GM12878 (cell line): Measurements from ENCODE around the gene KTI12. TPM values are rescaled to one million over a fixed set of nuclear protein-coding genes. Genes with fewer than 3 reads are reported as not detected.

Source experiments
- ASH2L ChIP-seq: fragments of 300-600, 200-600 bp; sonication (generic); IDR thresholded peaks from 2 replicates; pipeline ENCODE4 v1.6.1; 2017; ENCODE audit warnings: low read depth, mild to moderate bottlenecking, borderline replicate concordance
- ATF7 ChIP-seq: fragments of 450-650 bp; IDR thresholded peaks from 2 replicates; pipeline ENCODE4 v1.6.1; 2016; ENCODE audit warnings: low read depth, mild to moderate bottlenecking
- BMI1 ChIP-seq: fragments of 450-650 bp; IDR thresholded peaks from 2 replicates; pipeline ENCODE4 v1.6.1; 2016; ENCODE audit warnings: mild to moderate bottlenecking, moderate library complexity, borderline replicate concordance
- CREB1 ChIP-seq: IDR thresholded peaks from 2 replicates; pipeline ENCODE4 v1.6.1; 2012; ENCODE audit warnings: low read depth, mild to moderate bottlenecking, inconsistent platforms
- E4F1 ChIP-seq: fragments of 450-650 bp; IDR thresholded peaks from 2 replicates; pipeline ENCODE4 v1.6.1; 2018; ENCODE audit warnings: borderline replicate concordance, mild to moderate bottlenecking; ENCODE audit not compliant: partially characterized antibody
- IKZF2 ChIP-seq, 2 experiments: fragments of 450-650 bp; IDR thresholded peaks; 2 replicates each; pipeline ENCODE4 v1.6.1; 2017; ENCODE audit warnings: mild to moderate bottlenecking in 2 of 2, moderate library complexity in 2 of 2
- MEF2B ChIP-seq: fragments of 450-650 bp; IDR thresholded peaks from 2 replicates; pipeline ENCODE4 v1.6.1; 2018; ENCODE audit warnings: mild to moderate bottlenecking, moderate library complexity; ENCODE audit not compliant: partially characterized antibody, poor library complexity, severe bottlenecking
- MLLT1 ChIP-seq: fragments of 450-650 bp; IDR thresholded peaks from 2 replicates; pipeline ENCODE4 v1.6.1; 2016; ENCODE audit warnings: mild to moderate bottlenecking
- MTA3 ChIP-seq: IDR thresholded peaks from 2 replicates; pipeline ENCODE4 v1.6.1; 2012; ENCODE audit warnings: low read length, inconsistent platforms, borderline replicate concordance
- NBN ChIP-seq: fragments of 450-650 bp; IDR thresholded peaks from 2 replicates; pipeline ENCODE4 v1.6.1; 2016
- NFYA ChIP-seq: IDR thresholded peaks from 2 replicates; pipeline ENCODE4 v1.6.1; 2011; ENCODE audit warnings: low read depth, mild to moderate bottlenecking, low read length, improper control_type of control experiment, borderline replicate concordance
- NR2C1 ChIP-seq: fragments of 450-650 bp; IDR thresholded peaks from 2 replicates; pipeline ENCODE4 v1.6.1; 2017; ENCODE audit warnings: antibody characterized with exemption, mild to moderate bottlenecking, moderate library complexity
- PML ChIP-seq: IDR thresholded peaks from 2 replicates; pipeline ENCODE4 v1.6.1; 2012; ENCODE audit warnings: low read length, inconsistent platforms
- POLR2A ChIP-seq: IDR thresholded peaks from 2 replicates; pipeline ENCODE4 v1.6.1; 2011; ENCODE audit warnings: low read depth, mild to moderate bottlenecking, low read length
- POLR2AphosphoS2 ChIP-seq: IDR thresholded peaks from 2 replicates; pipeline ENCODE4 v1.6.1; 2011; ENCODE audit warnings: low read depth, mild to moderate bottlenecking, low read length, improper control_type of control experiment, moderate library complexity
- RAD21 ChIP-seq: IDR thresholded peaks from 2 replicates; pipeline ENCODE4 v1.6.1; 2011; ENCODE audit warnings: mild to moderate bottlenecking, low read depth, low read length, moderate library complexity; ENCODE audit not compliant: insufficient read depth
- RELA ChIP-seq: fragments of 450-650 bp; IDR thresholded peaks from 2 replicates; pipeline ENCODE4 v1.8.0; 2014; ENCODE audit warnings: borderline replicate concordance; ENCODE audit not compliant: partially characterized antibody
- RFX5 ChIP-seq: IDR thresholded peaks from 2 replicates; pipeline ENCODE4 v1.6.1; 2011; ENCODE audit warnings: low read depth, low read length, improper control_type of control experiment
- RUNX3 ChIP-seq: IDR thresholded peaks from 2 replicates; pipeline ENCODE4 v1.6.1; 2012; ENCODE audit warnings: low read length, inconsistent platforms
- SMAD5 ChIP-seq: IDR thresholded peaks from 2 replicates; pipeline ENCODE4 v1.6.1; 2016; ENCODE audit warnings: antibody characterized with exemption, low read depth
- STAT1 ChIP-seq: fragments of 450-650 bp; conservative IDR thresholded peaks from 2 replicates; pipeline ENCODE4 v1.6.1; 2014; ENCODE audit warnings: antibody characterized with exemption, mild to moderate bottlenecking
- SUPT20H ChIP-seq: IDR thresholded peaks from 2 replicates; pipeline ENCODE4 v1.6.1; 2011; ENCODE audit warnings: low read depth, mild to moderate bottlenecking, low read length, moderate library complexity, borderline replicate concordance; ENCODE audit not compliant: control insufficient read depth
- TCF12 ChIP-seq: IDR thresholded peaks from 2 replicates; pipeline ENCODE4 v1.6.1; 2011; ENCODE audit warnings: low read depth, mild to moderate bottlenecking, low read length
- ZNF687 ChIP-seq: fragments of 450-650 bp; IDR thresholded peaks from 2 replicates; pipeline ENCODE4 v1.6.1; 2017; ENCODE audit warnings: mild to moderate bottlenecking, moderate library complexity
- polyA plus RNA-seq, 11 experiments: library from polyadenylated mRNA; depleted of rRNA in 4 of 11; unstranded in 6 of 11; stranded (reverse) in 5 of 11; fragments of >200 nt; fragmentation: Nextera tagmentation in 4 of 11; fragmentation: Illumina TruSeq in 1 of 11; extraction: Ambion mirVana in 4 of 11; extraction: Trizol in 1 of 11; gene quantifications; 1 replicate in 1 of 11; 2 replicates in 10 of 11; pipeline versions ENCODE4 v1.2.1 to v1.2.3, GENCODE V29; 2011 to 2016; ENCODE audit warnings: inconsistent platforms in 2 of 11, missing spikeins in 2 of 11, low read depth in 1 of 11
- total RNA-seq, 4 experiments: library from RNA; depleted of rRNA in 3 of 4; stranded (reverse); fragments of >200 nt in 3 of 4; fragmentation: Illumina TruSeq in 1 of 4; extraction: Trizol in 1 of 4; gene quantifications; 2 replicates each; pipeline versions ENCODE4 v1.2.1 to v1.2.3, GENCODE V29; 2013 to 2021

KTI12 gene
- total and polyA plus RNA-seq, 10 of the 15 experiments (the other 5 are each of a cell fraction or from before 2014, with no cell fraction given): 2.7 to 32.4 (median 17.6) TPM

- peak; percentile 59 for TF ChIP-seq E4F1
- TF ChIP-seq ATF7: peak; percentile 62; the same call in 1 of the 2 replicates
- TF ChIP-seq IKZF2 (IDR thresholded peaks at IDR 0.05): peak; percentile 56 to 65; a peak in 3 of 4 replicates
- TF ChIP-seq STAT1: 0 out of 2 replicates have a peak, but pooled peaks have one; percentile 37
- peak; percentile 65; the same call in 1 of the 2 replicates for TF ChIP-seq ZNF687
- no peak for TF ChIP-seq SUPT20H
- TF ChIP-seq CREB1: peak; percentile 84
- TF ChIP-seq MLLT1: peak; percentile 70
- 0 out of 2 replicates have a peak, but pooled peaks have one; percentile 43 for TF ChIP-seq TCF12
- TF ChIP-seq ASH2L: 0 out of 2 replicates have a peak, but pooled peaks have one; percentile 23
- peak; percentile 80 for TF ChIP-seq NBN
- no peak for TF ChIP-seq NFYA
- no peak for TF ChIP-seq BMI1
- peak; percentile 41 for TF ChIP-seq RUNX3
- TF ChIP-seq POLR2A: peak; percentile 85
- TF ChIP-seq RELA: peak; percentile 48
- TF ChIP-seq POLR2AphosphoS2: peak; percentile 83
- peak; percentile 41; the same call in 1 of the 2 replicates for TF ChIP-seq NR2C1
- TF ChIP-seq MEF2B: no peak
- TF ChIP-seq RFX5: no peak
- peak; percentile 62; the same call in 1 of the 2 replicates for TF ChIP-seq SMAD5
- no peak; the same call in 1 of the 2 replicates for TF ChIP-seq MTA3
- TF ChIP-seq RAD21: no peak
- TF ChIP-seq PML: peak; percentile 83
Measured at GRCh38 chr1:52055066-52055865, 21.7 kb upstream of the KTI12 start, which contains the start of gene TXNDC12 (continued).
